GM23338 (cell line): ENCODE data around the gene ZNF74. TPM values are rescaled to one million over a fixed set of nuclear protein-coding genes. Genes with fewer than 3 reads are reported as not detected.
"Not testable (repeated sequence)": the region's sequence is repeated elsewhere in the genome, so short reads cannot be mapped to it uniquely, and the experiment has no call there.

Source experiments
- ATAC-seq: fragments of 200-7000 bp; cut with Tn5 transposase; 3 replicates; pipeline ENCODE4 v1.9.1; 2020
- DNase-seq: peaks from one replicate; pipeline ENCODE4 v3.0.0-alpha.2; 2015; ENCODE audit warnings: low spot score
- H2AFZ ChIP-seq: fragments of 200-600 bp; sonication (generic); 2 replicates; pipeline ENCODE4 v1.8.0; 2016; ENCODE audit warnings: antibody characterized with exemption, mild to moderate bottlenecking, moderate library complexity
- H3F3A ChIP-seq: fragments of 200-600 bp; sonication (generic); replicated peaks from 2 replicates; pipeline ENCODE4 v1.8.0; 2017; ENCODE audit warnings: antibody characterized with exemption, mixed run types, low read depth
- H3K27ac ChIP-seq: fragments of 200-600 bp; sonication (generic); 2 replicates; pipeline ENCODE4 v1.6.1; 2016; ENCODE audit warnings: low read depth
- H3K27me3 ChIP-seq: fragments of 200-600 bp; sonication (generic); 2 replicates; pipeline ENCODE4 v1.8.0; 2016; ENCODE audit warnings: mild to moderate bottlenecking, mixed run types, moderate library complexity; ENCODE audit not compliant: insufficient read depth
- H3K36me3 ChIP-seq: fragments of 200-600 bp; sonication (generic); 2 replicates; pipeline ENCODE4 v1.8.0; 2016; ENCODE audit warnings: mild to moderate bottlenecking; ENCODE audit not compliant: insufficient read depth
- H3K4me1 ChIP-seq: fragments of 200-600 bp; sonication (generic); 2 replicates; pipeline ENCODE4 v1.8.0; 2016; ENCODE audit warnings: mild to moderate bottlenecking, moderate library complexity; ENCODE audit not compliant: insufficient read depth
- H3K4me2 ChIP-seq: fragments of 200-600 bp; sonication (generic); 2 replicates; pipeline ENCODE4 v1.7.1; 2017; ENCODE audit warnings: mixed run types
- H3K4me3 ChIP-seq: fragments of 200-600 bp; sonication (generic); 2 replicates; pipeline ENCODE4 v1.6.1; 2016; ENCODE audit warnings: mixed run types
- H3K79me2 ChIP-seq: fragments of 200-600 bp; sonication (generic); replicated peaks from 2 replicates; pipeline ENCODE4 v1.8.0; 2017; ENCODE audit warnings: mild to moderate bottlenecking; ENCODE audit not compliant: insufficient read depth
- H3K9me2 ChIP-seq: fragments of 200-600 bp; sonication (generic); 2 replicates; pipeline ENCODE4 v1.8.0; 2017; ENCODE audit not compliant: insufficient read depth
- H4K20me1 ChIP-seq: fragments of 200-600 bp; sonication (generic); replicated peaks from 2 replicates; pipeline ENCODE4 v1.8.0; 2017; ENCODE audit warnings: mild to moderate bottlenecking; ENCODE audit not compliant: insufficient read depth
- H3K27ac Mint-ChIP-seq: 2 replicates; pipeline ENCODE4 v1.8.0; 2020; ENCODE audit warnings: inconsistent platforms, mild to moderate bottlenecking, moderate library complexity, mixed read lengths
- H3K27me3 Mint-ChIP-seq: 3 replicates; pipeline ENCODE4 v1.8.0; 2022; ENCODE audit warnings: low read depth, mild to moderate bottlenecking, moderate library complexity, mixed read lengths, inconsistent platforms; ENCODE audit not compliant: insufficient read depth, poor library complexity
- H3K36me3 Mint-ChIP-seq: 3 replicates; pipeline ENCODE4 v1.8.0; 2021; ENCODE audit warnings: low read depth, mild to moderate bottlenecking, inconsistent platforms, moderate library complexity, mixed read lengths
- H3K4me1 Mint-ChIP-seq: 3 replicates; pipeline ENCODE4 v1.8.0; 2020; ENCODE audit warnings: mild to moderate bottlenecking, inconsistent platforms, mixed read lengths
- H3K4me3 Mint-ChIP-seq: 3 replicates; pipeline ENCODE4 v1.8.0; 2021; ENCODE audit warnings: moderate library complexity, mild to moderate bottlenecking, inconsistent platforms, mixed read lengths
- H3K9me3 Mint-ChIP-seq: 3 replicates; pipeline ENCODE4 v1.8.0; 2020; ENCODE audit warnings: moderate library complexity, mild to moderate bottlenecking, inconsistent platforms, mixed read lengths
- CREB1 ChIP-seq: fragments of 250-450 bp; sonication (Bioruptor Pico); IDR thresholded peaks from 2 replicates; pipeline ENCODE4 v1.5.0; 2020; ENCODE audit warnings: low read depth, mild to moderate bottlenecking, moderate library complexity
- EZH2 ChIP-seq: fragments of 200-600 bp; sonication (generic); IDR thresholded peaks from one replicate; pipeline ENCODE4 v1.8.0; 2017; ENCODE audit warnings: antibody characterized with exemption, mild to moderate bottlenecking, low read depth; ENCODE audit not compliant: unreplicated experiment
- EZH2phosphoT487 ChIP-seq: fragments of 200-600 bp; sonication (generic); IDR thresholded peaks from one replicate; pipeline ENCODE4 v1.8.1; 2018; ENCODE audit warnings: antibody characterized with exemption; ENCODE audit not compliant: unreplicated experiment
- JUNB ChIP-seq: IDR thresholded peaks from one replicate; pipeline ENCODE4 v1.6.1; 2016; ENCODE audit warnings: antibody characterized with exemption; ENCODE audit not compliant: unreplicated experiment
- NANOG ChIP-seq: IDR thresholded peaks from 2 replicates; pipeline ENCODE4 v1.6.1; 2016; ENCODE audit warnings: antibody characterized with exemption, borderline replicate concordance
- POLR2AphosphoS5 ChIP-seq: IDR thresholded peaks from 2 replicates; pipeline ENCODE4 v1.6.1; 2016; ENCODE audit warnings: antibody characterized with exemption, low read depth
- STAT1 ChIP-seq: IDR thresholded peaks from one replicate; pipeline ENCODE4 v1.6.1; 2016; ENCODE audit warnings: antibody characterized with exemption; ENCODE audit not compliant: unreplicated experiment
- ZNF114 ChIP-seq: fragments of 250-450 bp; sonication (Bioruptor Pico); IDR thresholded peaks from 2 replicates; pipeline ENCODE4 v1.5.0; 2020; ENCODE audit warnings: mild to moderate bottlenecking, moderate library complexity
- ZNF331 ChIP-seq: fragments of 250-450 bp; sonication (Bioruptor Pico); IDR thresholded peaks from 2 replicates; pipeline ENCODE4 v1.5.0; 2020; ENCODE audit warnings: low read depth, mild to moderate bottlenecking, moderate library complexity
- polyA plus RNA-seq: library from polyadenylated mRNA; unstranded; fragments of >200 nt; fragmentation: Nextera tagmentation; extraction: Ambion mirVana; gene quantifications from 2 replicates; pipeline ENCODE4 v1.2.1, GENCODE V29; 2016
- total RNA-seq: library from RNA; depleted of rRNA; stranded (reverse); fragments of >200 nt; shearing (Covaris generic); gene quantifications from 2 replicates; pipeline ENCODE4 v1.2.3, GENCODE V29; 2014
- TF ChIP-seq, protein P1 (sequence below): IDR thresholded peaks from 2 replicates; pipeline ENCODE4 v1.6.1; 2016; ENCODE audit warnings: antibody characterized with exemption
- TF ChIP-seq, protein P2 (sequence below): IDR thresholded peaks from one replicate; pipeline ENCODE4 v1.6.1; 2018; ENCODE audit warnings: antibody characterized with exemption; ENCODE audit not compliant: unreplicated experiment

ZNF74 gene
- total and polyA plus RNA-seq, 2 experiments from 2014 or later: 16.1 to 94.0 TPM

DNA sequence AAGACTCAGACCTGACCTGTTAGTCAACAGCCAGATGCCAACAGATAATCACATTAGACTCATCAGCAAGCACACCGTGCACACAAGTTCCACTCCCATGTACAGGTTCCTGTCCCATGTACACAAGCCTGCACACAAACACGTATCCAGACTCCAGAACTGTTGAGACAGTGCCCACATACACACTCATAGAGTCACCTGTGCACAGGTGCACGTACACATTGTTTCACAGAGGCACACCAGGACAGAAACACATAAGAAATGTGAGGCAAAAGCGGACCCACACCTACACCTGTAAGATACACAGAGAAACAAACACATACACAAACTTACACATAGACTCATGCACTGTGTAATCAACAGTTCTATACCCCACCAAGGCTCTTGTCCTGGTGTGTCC, 2.7 kb upstream of the ZNF74 start (continued):
- TF ChIP-seq, protein P1, sequence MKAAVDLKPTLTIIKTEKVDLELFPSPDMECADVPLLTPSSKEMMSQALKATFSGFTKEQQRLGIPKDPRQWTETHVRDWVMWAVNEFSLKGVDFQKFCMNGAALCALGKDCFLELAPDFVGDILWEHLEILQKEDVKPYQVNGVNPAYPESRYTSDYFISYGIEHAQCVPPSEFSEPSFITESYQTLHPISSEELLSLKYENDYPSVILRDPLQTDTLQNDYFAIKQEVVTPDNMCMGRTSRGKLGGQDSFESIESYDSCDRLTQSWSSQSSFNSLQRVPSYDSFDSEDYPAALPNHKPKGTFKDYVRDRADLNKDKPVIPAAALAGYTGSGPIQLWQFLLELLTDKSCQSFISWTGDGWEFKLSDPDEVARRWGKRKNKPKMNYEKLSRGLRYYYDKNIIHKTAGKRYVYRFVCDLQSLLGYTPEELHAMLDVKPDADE: no peak
- TF ChIP-seq POLR2AphosphoS5: no peak
- TF ChIP-seq EZH2: no peak
- TF ChIP-seq, protein P2, sequence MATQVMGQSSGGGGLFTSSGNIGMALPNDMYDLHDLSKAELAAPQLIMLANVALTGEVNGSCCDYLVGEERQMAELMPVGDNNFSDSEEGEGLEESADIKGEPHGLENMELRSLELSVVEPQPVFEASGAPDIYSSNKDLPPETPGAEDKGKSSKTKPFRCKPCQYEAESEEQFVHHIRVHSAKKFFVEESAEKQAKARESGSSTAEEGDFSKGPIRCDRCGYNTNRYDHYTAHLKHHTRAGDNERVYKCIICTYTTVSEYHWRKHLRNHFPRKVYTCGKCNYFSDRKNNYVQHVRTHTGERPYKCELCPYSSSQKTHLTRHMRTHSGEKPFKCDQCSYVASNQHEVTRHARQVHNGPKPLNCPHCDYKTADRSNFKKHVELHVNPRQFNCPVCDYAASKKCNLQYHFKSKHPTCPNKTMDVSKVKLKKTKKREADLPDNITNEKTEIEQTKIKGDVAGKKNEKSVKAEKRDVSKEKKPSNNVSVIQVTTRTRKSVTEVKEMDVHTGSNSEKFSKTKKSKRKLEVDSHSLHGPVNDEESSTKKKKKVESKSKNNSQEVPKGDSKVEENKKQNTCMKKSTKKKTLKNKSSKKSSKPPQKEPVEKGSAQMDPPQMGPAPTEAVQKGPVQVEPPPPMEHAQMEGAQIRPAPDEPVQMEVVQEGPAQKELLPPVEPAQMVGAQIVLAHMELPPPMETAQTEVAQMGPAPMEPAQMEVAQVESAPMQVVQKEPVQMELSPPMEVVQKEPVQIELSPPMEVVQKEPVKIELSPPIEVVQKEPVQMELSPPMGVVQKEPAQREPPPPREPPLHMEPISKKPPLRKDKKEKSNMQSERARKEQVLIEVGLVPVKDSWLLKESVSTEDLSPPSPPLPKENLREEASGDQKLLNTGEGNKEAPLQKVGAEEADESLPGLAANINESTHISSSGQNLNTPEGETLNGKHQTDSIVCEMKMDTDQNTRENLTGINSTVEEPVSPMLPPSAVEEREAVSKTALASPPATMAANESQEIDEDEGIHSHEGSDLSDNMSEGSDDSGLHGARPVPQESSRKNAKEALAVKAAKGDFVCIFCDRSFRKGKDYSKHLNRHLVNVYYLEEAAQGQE: no peak
- no peak for TF ChIP-seq STAT1
- TF ChIP-seq EZH2phosphoT487: no peak
- TF ChIP-seq CREB1 (CRISPR knock-in tag): no peak

DNA sequence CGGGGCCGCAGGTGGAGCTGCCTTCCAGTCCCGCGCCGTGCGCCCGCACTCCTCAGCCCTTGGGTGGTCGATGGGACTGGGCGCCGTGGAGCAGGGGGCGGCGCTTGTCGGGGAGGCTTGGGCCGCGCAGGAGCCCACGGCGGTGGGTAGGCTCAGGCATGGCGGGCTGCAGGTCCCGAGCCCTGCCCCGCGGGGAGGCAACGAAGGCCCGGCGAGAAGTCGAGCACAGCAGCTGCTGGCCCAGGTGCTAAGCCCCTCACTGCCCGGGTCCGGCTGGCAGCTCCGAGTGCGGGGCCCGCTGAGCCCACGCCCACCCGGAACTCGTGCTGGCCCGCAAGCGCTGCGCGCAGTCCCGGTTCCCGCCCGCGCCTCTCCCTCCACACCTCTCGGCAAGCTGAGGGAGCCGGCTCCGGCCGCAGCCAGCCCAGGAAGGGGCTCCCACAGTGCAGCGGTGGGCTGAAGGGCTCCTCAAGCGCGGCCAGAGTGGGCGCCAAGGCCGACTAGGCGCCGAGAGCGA, 1.5 kb upstream of the ZNF74 start:
- H4K20me1 ChIP-seq: peaks cover 13% of the 10 kb centered on the region; the same call in 1 of the 2 replicates
- H3K79me2 ChIP-seq: peaks cover 31% of the 10 kb centered on the region
- H3K27ac ChIP-seq, ATAC-seq, H3K4me2 ChIP-seq, H3K27me3 Mint-ChIP-seq, H3K9me3 Mint-ChIP-seq, H3K27me3 ChIP-seq, H3K27ac Mint-ChIP-seq, H3K9me2 ChIP-seq, H3K36me3 ChIP-seq, H3F3A ChIP-seq, H3K36me3 Mint-ChIP-seq, DNase-seq, H3K4me3 ChIP-seq, H3K4me3 Mint-ChIP-seq: not testable (repeated sequence)
- peak overlapping the region; percentile 94 for H2AFZ ChIP-seq
- peaks cover 19% of the 10 kb centered on the region for H3K4me1 ChIP-seq
- peaks cover 26% of the 10 kb centered on the region for H3K4me1 Mint-ChIP-seq

DNA sequence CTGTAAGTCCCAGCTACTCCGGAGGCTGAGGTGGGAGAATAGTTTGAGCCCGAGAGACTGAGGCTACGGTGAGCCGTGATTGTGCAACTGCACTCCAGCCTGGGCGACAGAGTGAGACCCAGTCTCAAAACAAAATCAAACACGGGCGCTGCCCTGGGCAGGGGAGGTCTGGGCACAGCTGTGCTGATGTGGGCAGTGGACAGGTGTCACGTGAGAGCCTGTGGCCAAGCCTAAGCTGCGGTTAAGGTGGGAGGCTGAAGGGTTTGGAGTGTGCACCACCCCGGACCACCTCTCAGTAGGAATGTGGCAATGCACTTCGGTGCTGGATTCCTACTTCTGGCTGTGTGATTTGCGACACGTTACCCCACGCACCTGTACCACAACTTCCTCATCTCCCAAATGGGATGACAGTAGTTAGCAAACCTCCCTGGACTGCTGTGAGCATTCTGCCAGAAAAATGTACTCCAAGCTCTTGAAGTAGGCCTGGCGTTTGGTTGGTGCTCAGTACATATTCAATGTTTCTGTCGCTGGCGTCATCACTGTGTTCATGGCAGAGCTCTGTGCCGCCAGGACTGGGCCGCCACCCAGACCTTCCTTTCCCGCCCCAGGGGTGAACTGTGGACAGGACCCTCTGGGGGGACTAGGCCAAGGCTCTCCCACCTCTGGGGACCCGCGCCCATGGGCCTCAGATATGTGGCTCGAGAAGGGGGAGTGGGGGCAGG, 807 bp upstream of the ZNF74 start:
- H2AFZ ChIP-seq: peak overlapping the region; percentile 94
- Mint-ChIP-seq H3K9me3 (no peaks in the 10 kb centered on the region; the same call in 2 of the 3 replicates), H3K36me3 (peaks cover 8% of the 10 kb centered on the region; the same call in 2 of the 3 replicates), H3K27me3 (peaks cover 7% of the 10 kb centered on the region), H3K4me3 (peak overlapping the region; percentile 89), H3K4me1 (peaks cover 26% of the 10 kb centered on the region), H3K27ac (no peak overlapping the region)
- H3K4me2 ChIP-seq: peak overlapping the region; percentile 84
- H3K9me2 ChIP-seq: no peaks in the 10 kb centered on the region
- H3K79me2 ChIP-seq: peaks cover 38% of the 10 kb centered on the region
- H3K27ac ChIP-seq: peak overlapping the region; percentile 73; the same call in 1 of the 2 replicates
- H4K20me1 ChIP-seq: peaks cover 19% of the 10 kb centered on the region
- no peak for DNase-seq
- H3K4me3 ChIP-seq: peak overlapping the region; percentile 94
- no peaks in the 10 kb centered on the region for H3K36me3 ChIP-seq
- H3K27me3 ChIP-seq: no peaks in the 10 kb centered on the region
- no peak; the same call in 1 of the 3 replicates for ATAC-seq
- no peaks in the 10 kb centered on the region; the same call in 1 of the 2 replicates for H3F3A ChIP-seq
- H3K4me1 ChIP-seq: peaks cover 19% of the 10 kb centered on the region
- TF ChIP-seq EZH2 (no peak), ZNF331 (no peak), CREB1 (CRISPR knock-in tag) (no peak), JUNB (no peak), STAT1 (no peak), EZH2phosphoT487 (no peak), ZNF114 (no peak), POLR2AphosphoS5 (no peak), NANOG (no peak)
- TF ChIP-seq, protein P2: no peak
